ENCODE measurements around the gene HOXA13.

Gene HOXA13

DNA sequence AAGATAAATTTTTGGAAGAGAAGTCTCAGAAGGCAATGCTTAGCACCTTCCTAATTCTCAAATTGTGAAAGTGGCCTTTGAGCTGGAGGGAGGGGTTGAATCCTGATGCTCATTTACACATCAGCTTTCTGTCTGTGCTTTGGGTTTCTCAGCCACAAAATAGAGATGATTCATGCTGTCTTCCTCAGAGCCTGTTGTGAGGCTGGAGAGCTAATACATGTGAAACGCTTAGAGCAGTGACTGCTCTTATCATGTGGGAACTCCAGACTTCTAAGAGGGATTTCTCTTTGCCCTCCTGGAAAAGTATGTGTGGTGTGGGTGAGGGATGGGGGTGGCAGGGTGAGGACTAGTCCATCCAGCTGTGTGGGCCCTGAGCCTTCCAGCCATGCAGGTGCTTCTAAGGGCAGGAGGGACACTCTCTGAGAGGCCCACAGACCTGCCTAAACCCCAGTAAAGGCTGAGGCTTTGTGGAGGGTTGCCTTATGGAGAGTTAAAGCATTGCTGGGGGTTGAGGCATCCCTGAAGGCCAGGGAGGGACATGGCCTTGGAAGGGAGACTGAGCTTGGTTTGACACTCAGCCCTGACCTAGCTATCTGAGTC, 37.9 kb upstream of the HOXA13 start:
- no peak for DNase-seq (ENCODE audit: low read depth in 1 of 2, low spot score in 1 of 2)

DNA sequence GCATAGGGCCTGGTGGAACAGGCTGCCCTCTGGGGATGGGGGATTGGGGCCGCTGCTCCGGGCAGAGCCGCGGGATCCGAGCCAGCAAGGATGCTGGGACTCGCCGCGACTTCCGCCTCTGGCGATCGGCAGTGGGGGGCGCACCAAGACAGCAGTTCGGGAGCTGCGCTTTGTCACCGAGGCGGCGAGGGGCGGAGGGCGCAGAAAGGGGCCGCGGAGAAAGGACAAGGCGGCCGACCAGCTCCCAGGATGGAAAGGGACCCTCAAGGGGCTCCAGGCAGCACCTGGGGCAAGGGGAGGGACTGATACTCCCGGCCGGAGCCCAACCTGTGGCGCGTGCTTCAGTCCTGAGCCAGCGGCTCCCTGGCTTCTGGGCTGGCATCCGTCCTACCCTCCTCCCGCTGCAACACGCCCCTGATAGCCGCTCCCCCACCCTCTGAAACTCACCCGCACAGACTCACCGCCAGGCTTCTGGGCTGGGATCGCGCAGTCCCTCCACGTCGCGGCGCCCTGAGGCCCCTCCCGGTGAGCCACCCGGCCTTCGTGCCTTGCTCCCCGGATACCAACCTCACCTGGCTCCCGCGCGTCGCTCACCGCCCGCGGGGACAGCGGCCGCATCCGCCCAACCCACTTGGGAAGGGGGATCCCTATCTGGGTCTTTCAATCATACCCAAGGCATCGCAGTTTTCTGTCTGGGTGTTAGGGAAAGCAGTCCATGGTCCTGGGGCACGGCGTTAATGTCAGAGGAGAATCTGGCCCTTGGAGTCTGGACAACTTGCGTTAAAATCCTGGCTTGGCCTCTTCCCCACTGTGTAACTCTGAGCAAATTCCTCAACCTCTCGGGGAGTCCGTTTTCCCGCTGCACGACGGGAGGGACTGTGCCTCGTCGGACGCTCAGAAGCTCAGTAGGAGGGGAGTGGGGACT, 35.8 kb upstream of the HOXA13 start:
- no peak for DNase-seq (ENCODE audit: low read depth in 1 of 2, low spot score in 1 of 2)

DNA sequence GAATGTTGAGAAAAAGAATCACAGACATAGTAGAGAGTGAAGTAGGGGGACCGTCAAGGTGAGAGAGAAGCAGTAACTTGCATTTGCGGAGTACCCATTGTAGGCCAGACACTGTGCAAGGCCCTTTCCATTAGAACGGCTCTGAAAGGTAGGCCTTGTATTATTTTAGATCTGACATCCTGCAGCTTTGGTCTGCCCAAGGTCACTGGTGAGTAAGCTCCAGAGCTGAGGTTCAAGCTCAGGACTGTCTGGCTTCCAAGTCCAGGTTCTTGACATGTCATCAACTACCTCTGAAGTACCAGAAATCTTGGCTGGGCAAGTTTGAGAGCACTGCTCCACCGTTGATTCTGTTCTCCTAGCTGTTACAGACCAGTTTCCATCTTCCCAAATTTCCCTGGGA, 29.6 kb upstream of the HOXA13 start:
- DNase-seq (ENCODE audit: low read depth in 1 of 2, low spot score in 1 of 2), result no peak

DNA sequence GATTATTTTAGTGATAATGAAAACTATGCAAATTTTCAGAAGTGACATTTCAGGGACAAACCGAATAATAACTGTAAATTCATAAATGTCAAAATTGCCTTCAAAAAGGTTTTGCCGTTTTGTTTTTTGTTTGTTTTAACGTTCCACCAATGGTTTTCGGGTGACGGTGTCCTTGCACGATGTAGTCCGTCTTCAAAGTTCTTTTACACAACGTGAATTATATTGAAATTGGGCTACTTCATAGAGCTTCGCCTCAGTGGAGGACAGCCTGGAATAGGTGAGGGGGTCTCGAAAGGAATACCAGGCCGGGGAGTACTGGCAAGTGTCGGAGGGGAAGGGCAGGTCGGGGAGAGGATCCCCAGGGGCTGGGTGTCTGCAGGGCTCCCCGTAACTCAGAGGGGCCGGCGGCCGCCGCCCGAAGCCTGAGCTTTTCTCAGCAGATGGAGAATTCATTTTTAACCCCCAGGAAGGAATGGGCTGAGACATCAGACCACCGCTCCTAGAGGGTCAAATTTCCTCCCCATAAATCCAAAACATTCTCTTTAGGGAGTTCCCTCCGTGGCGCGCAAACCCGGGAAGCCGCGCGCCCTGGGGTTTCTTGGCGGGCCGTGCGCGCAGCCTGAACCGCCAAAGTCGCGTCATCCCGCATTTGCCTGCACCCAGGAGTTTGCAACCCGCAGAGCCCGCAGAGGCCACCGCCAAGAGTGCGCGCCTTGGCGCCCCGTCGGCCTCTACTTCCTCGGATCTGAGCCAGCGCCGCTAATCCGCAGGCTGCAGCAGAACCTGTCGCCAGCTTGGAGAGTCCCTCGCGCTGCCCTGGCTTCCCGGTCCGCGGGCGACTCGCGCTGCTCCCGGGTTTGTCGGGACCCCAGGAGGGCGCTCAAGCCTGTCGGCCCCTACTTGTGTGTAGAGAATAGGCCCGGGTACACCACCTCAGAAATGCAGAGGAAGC, 25.4 kb upstream of the HOXA13 start:
- DNase-seq (ENCODE audit: low read depth in 1 of 2, low spot score in 1 of 2), result no peak

DNA sequence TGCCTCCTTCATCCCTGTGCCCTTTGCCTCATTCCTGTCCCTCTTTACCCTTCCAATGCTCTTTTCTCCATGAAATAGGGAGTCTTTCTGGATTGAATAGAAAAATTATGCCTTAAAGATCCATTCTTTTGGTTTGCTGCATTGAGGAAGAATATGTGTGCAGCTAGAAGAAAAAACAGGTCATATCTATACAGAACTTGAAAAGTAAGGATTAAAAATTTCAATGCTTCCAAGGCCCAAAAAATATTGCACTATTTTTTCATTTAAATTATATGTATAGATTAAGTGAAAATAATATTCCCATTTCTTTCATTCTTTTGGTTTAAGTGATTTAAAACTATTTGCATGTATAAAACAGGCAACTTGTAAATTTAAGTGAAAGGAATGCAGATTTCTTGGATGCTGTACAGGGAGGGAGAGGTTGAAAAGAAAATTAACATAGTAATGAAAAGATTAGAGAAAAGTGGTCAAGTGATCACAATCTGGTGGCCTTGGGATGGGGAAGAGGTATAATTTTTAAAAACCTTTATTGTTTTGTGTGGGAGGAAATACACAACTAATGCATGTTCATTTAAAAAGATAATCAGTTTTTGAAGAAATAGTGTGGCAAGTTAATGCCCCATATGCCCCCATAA, 24.2 kb upstream of the HOXA13 start:
- DNase-seq (ENCODE audit: low read depth in 1 of 2, low spot score in 1 of 2), result no peak

DNA sequence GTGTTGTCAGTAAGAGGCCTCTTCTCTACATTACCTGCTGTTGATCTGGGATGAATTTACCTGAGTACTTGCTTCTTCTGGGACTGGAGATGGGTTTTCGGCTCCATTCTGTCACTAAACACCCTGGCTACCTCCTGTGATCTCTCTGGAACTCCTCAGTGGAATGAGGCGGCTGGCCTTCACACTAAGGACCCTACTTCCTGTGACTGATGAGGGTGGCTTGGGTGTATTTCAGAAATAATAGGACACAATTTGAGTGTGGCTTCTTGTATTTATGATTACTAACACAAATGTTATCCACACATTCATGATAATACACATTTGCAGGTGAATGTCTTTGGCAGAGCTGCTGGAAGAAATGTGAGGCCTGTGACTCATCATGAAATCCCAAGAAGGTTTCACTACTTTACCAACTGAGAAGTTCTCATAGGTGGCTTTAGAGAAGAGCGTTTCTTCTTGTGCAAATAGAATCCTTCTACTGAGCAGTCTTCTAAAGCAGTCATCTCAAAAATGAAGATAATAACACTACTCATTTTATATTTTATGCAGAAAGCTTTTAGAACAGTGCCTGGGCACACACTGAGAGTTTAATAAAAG, 21.4 kb upstream of the HOXA13 start:
- no peak for DNase-seq (ENCODE audit: low read depth in 1 of 2, low spot score in 1 of 2)

DNA sequence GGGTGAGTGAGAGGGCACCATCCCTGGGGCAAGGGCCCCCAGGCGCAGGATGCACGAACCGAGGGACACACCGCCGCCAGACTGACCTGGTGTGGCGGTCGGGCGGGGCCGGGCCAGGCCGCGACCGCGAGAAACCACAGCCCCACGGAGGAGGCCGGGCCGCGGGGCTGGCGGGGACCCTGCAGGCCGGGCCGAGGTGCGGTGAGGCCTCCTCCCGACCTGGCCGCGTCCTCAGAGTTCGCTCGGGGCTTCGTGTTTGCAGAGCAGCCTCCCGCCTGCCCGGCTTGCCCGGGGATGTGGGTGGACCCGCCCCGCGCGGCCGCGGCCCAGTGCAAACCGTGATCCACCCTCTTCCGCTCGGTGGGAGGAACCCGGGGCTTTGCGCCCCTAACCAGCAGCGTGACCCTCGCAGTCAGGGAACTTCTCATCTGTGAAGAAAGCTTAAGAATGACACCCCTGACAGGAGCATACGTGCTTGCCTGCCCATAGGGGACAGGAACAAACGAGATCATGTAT, 20.6 kb upstream of the HOXA13 start:
- DNase-seq (ENCODE audit: low read depth in 1 of 2, low spot score in 1 of 2), result no peak

DNA sequence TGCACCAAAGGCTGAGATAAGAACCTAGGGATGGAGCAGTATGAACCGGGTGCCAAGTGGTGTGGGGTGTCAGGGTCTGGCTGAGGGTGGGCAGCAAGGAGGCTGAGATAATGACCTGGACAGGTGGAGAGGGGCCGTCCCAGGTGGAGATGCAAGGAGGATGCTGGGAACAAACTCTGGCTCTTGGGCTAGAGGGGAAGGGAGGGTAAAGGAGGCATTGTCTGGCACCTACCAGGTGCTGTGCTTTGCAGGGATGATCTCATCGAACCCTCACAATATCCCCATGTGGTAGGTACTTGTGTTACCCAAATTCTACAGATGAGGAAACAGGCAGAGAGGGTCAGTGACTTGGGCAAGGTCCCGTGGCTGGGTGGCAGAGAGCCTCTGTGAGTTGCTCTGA, 19.9 kb upstream of the HOXA13 start:
- DNase-seq (ENCODE audit: low read depth in 1 of 2, low spot score in 1 of 2), result no peak

DNA sequence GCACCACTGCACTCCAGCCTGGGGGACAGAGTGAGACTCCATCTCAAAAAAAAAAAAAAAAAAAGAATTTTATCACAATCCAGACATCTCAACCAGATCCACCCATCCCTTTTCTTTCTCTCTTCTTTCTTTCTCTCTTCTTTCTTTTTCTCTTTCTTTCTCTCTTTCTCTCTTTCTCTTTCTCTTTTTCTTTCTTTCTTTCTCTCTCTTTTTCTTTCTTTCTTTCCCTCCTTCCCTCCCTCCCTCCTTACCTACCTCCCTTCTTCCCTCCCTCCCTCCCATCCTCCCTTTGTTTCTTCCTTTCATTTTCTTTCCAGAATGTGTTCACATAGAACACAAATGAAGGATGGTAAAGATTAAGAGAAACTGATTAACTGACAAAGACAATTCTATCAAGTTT, 18.1 kb upstream of the HOXA13 start:
- no peak for DNase-seq (ENCODE audit: low read depth in 1 of 2, low spot score in 1 of 2)

DNA sequence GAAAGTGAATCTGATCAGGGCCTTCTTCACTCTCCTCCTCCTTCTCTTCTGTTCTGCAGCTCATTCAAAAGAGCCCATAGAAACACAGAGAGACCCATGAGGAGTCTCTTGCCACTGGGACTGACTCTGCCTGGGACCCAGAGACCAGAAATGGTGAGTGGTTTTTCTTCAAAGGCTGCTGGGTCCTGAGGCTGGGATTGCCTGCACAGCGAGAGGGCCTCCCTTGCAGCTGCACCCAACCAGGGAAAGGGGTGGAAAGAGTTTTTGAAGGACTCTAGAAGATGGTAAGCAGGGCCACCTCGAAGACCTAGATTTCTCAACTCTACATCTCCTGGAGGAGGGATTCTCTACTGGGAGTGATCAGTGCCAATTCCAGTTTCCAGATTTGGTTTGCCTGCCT, 15.5 kb upstream of the HOXA13 start:
- no peak for DNase-seq (ENCODE audit: low read depth in 1 of 2, low spot score in 1 of 2)

DNA sequence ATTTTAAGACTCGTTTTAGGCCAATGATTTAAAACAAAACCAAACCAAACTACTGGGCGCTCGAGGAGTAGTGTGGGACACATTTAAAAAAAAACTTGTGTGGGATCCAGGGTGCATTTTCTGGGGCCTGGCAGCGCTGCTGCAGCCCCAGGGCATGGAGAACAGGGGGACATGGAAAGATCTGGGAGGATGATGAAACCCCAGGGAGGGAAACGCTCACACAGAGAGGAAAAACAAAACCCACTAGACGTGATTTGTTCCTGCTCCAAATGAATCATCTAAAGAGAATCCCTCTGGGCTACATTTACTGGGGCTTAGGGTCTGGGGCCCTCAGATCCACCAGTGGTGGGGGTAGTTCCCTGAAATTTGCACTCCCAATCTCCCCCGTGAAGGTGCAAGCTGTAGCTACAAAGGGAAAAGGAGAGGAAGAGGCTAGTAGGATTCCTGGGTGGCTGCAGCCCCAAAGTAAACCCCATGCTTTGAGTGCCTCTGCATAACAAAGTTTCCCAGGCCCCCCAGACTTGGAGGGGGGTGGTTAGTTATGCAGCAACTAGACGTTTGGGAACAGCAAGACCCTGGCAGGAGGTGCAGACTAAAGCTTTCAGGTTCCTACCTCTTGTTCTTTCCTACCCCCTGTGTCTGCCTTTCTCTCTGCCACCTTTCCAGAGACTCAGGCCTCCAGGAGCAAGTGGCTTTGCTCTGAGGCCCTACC, 14.5 kb upstream of the HOXA13 start:
- DNase-seq (ENCODE audit: low read depth in 1 of 2, low spot score in 1 of 2), result no peak

DNA sequence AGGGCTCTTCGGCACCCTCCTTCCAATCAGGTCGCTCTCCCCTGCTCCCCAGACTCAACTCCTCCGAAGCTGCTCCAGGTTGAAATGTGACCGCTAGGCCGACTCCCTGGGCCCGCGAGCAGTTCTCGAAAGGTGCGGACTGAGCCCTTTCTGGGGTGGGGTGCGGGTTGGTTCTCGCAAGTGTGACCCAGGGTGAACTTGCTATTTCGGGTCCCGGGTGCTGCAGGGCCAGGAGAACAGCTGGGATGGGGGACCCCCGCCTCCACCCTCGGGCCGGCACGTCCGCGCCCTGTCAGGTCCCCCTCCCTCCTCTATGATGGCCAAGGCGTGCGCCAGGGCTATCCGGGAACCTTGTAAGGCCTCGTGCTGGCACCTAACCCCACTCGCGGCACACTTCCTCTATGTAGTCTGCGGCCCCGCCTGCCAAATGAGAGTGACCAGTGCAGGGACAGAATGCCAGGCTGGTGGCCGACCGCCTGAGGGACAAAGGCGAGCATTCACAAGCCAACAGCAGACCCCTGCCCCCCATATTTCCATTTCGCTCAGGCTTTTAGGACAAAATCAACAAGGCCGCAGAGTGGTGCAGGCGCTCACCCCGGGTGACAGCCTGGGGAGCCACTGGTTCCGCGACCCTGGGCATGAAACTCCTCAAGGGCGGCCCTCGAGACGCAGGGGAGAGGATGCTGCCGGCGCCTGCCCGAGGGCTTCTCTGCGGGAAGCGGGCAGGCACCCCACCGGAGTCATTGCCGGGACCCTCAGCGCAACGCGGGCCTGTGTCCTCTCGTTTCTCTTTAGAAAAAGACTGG, 13.7 kb upstream of the HOXA13 start:
- DNase-seq (ENCODE audit: low read depth in 1 of 2, low spot score in 1 of 2), result no peak

DNA sequence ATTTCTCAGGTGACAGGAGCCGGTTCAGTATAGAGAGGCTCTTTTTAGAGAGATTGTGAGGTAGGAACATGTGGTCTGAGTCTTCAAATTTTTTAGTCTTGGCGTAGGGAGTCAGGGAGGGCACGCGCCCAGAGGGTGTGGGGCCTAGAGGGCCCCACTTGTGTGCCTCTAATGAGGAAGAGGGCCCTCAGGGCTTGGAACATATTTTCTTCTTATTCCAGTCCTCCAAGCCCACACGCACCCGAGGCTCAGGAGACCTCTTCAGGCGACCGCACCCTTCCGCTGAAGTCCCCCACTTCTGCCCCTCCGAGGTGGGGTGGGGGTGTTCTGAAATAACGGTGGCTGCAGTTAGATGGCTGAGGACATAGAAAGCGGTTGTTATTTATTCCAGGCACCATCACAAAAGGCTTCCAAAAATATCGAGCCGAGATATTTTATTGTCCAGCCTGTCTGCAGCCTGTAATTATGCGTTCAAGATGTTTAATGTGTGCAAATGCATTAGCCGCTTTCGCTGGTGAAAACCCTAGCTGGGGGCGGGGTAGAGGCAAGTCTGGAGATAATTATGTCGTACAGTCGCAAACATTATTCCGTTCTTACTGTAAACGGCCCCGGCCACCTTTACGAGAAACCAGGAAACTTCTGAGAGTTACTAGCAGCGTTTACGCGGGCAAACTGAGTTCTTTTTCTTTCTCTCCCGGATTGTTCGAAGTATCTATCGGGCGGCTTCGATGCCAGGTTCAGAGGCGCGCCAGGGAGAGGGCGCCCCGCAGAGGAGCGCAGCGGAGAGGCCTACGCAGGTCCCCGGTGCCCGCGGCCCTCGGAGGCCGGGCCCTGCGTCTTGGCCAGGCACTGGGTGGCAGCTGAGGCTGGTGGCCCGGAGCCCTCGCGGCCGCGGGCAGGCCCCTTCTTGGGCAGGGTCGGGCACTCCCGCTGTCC, 12.9 kb upstream of the HOXA13 start:
- no peak for DNase-seq (ENCODE audit: low read depth in 1 of 2, low spot score in 1 of 2)

DNA sequence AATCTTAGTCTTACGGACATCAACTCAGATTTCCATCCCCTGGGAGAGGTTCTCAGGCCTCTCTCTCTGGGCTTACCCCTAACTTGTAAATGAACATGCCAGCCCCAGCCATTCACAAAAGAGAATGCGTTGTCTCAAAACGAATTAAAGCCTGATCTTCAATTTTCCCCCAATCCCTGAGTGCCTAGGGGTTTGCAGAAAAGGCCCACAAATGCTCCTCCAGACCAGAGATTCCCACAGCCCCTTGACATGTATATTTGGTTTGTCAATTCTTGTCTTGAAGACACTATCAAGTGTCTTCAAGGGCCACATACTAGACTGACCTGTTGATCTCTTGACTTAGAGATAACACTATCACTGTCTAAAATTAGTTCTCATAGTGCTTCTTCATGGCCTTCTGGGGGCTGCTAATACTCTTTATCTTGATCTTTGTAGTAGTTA, 11.9 kb upstream of the HOXA13 start:
- DNase-seq (ENCODE audit: low read depth in 1 of 2, low spot score in 1 of 2), result no peak

DNA sequence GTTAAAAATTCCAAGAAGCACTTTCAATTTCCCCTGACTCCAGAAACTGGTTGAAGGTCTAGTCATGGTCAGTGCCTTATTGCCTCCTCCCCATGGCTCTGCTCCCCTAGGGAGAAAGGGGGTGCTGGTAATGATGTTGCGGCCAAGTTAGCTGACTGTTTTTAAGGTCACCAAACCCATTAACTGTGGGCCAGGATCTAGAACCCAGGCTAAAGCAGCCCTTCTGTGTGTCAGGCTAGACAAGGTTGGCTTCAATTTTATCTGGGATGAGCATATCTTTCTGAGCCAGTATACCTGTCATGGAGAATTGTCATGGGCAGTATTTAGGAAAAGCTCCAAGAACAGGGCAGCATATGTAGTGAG, 11.2 kb upstream of the HOXA13 start:
- DNase-seq (ENCODE audit: low read depth in 1 of 2, low spot score in 1 of 2), result no peak

DNA sequence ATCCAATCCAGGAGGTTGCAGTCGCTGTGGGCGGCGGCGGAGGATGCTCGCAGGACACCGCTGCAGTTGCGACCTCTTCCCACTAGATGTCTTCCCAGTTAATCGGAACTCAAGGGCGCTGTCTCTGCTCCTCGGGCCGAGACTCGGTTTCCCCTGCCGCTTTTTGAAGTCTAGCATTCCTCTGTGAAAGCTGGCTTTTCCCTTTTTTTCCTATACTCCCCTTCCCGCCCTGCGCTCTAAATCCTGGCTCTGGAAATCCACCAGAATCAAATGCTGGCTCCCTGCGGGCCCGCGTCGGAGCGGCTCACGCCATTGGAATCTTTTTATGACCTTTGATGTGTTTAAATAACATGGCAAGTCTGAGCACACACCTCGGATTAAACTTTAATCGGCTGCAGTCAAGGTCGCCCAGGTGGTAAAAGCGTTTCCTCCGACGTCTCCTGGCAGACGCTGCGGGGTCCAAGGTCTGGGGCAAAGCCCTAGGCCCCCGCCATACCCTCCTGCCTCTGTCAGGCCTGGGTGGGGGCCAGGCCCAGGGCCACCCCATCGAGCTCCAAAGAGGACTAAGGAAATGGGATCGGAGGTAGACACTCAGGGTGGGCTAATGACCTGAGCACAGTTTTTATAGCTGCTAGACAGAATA, 10.7 kb upstream of the HOXA13 start:
- no peak for DNase-seq (ENCODE audit: low read depth in 1 of 2, low spot score in 1 of 2)

DNA sequence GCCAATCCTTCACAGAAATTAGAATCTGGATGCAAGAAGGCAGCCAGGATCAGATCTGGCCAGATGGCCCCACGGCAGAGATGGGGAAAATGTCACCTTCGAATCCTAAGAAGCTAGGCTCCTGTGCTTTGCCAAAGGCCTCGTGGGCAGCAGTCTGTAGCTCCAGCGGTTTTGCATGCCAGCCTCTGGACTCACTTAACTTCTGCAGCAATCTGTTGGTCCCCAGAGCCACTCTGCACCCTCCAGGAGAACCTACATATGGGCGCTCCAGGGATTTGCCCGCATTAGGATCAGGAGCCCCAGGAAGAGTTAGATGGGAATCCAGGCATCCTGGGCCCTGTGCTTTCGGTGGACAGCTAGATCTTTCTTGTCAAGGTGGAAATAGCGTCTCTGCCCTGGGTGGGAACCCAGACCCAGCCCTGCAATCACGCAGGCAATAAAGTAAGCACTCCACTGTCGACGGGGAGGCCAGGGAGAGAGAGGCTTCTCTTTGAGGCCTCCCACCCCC, 10.1 kb upstream of the HOXA13 start:
- DNase-seq (ENCODE audit: low read depth in 1 of 2, low spot score in 1 of 2), result no peak
